ENCODE results near the gene ZNRF2.

DNA sequence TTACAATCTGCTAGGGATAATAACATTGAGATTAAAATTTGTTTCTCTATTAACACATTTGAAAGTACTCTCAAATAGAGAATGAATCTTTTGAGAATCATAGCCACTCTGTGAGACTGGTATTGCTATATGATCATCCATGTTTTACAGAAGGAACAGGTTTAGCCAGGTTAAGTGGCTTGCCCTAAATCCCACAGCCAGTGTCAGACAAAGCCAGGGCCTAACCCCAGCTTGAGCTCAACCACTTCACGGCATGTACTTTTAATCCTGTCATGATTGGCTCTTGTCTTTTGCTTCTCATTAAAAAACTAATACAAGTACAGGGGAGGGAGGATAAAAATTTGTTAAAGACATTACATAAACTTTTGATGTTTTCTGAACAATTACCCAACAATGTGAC lies 3.8 kb upstream of the ZNRF2 start:
- no peak for TF ChIP-seq CTCF (IDR thresholded peaks at IDR 0.05 in 4 of 5, conservative IDR thresholded peaks at IDR 0.05 in 1 of 5)
- TF ChIP-seq POLR2A (IDR thresholded peaks at IDR 0.05): no peak

All from gastrocnemius medialis (tissue), 4 donors.